C4-2B (cell line): ENCODE data around the gene UVSSA.
"Not testable (repeated sequence)": the region's sequence is repeated elsewhere in the genome, so short reads cannot be mapped to it uniquely, and the experiment has no call there.

ENCODE experiments used
- H3K27ac ChIP-seq: fragments of 450-650 bp; 2 replicates; pipeline ENCODE4 v1.5.1; 2017
- ZFX ChIP-seq: fragments of 450-650 bp; IDR thresholded peaks from 2 replicates; pipeline ENCODE4 v1.6.1; 2017
- TF ChIP-seq, protein P1 (sequence below): fragments of 450-650 bp; conservative IDR thresholded peaks from 2 replicates; pipeline ENCODE4 v1.5.1; 2017; ENCODE audit warnings: mild to moderate bottlenecking

Gene UVSSA

DNA sequence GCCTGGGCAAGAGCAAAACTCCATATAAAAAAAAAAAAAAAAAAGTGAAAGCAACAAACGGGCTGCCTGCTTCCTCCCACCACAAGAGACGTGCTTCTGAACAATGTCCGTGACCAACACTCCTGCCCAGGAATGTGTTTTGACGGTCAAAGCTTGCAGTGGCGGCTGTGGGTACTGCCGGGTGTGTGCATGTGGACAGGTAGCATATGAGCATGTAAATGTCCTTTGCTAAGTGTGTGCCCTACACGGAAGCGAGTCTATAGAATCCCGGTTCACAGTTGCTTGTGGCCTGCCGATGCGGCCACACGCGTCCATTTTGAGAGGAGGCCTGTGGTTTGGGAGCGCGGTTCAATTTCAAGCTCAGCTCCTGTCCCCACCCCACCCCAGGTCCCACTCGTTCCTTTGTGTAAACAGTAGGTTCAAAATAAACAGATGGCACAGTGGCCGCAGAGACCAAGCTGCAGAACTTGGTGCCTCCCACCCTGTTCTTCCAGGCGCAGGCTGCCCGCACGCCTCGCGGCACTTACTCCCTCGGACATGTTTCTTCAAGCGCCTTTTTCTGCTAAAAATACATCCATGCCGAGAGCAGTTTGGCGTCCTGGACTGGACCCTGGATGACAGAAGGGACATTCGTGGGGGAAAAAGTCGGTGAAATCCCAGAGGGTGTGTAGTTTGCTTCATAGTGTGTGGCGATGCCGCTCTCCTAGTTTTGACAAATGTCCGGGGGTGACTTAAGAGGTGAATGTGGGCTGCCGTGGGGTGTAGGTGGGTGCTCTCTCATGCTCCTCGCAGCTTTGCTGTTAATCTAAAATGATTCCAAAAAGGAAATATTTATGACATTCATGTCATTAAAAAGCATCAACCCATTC lies 70.7 kb downstream of the UVSSA start:
- H3K27ac ChIP-seq, result no peak overlapping the region
- TF ChIP-seq, protein P1, sequence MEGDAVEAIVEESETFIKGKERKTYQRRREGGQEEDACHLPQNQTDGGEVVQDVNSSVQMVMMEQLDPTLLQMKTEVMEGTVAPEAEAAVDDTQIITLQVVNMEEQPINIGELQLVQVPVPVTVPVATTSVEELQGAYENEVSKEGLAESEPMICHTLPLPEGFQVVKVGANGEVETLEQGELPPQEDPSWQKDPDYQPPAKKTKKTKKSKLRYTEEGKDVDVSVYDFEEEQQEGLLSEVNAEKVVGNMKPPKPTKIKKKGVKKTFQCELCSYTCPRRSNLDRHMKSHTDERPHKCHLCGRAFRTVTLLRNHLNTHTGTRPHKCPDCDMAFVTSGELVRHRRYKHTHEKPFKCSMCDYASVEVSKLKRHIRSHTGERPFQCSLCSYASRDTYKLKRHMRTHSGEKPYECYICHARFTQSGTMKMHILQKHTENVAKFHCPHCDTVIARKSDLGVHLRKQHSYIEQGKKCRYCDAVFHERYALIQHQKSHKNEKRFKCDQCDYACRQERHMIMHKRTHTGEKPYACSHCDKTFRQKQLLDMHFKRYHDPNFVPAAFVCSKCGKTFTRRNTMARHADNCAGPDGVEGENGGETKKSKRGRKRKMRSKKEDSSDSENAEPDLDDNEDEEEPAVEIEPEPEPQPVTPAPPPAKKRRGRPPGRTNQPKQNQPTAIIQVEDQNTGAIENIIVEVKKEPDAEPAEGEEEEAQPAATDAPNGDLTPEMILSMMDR, result no peak
- TF ChIP-seq ZFX, result no peak

DNA sequence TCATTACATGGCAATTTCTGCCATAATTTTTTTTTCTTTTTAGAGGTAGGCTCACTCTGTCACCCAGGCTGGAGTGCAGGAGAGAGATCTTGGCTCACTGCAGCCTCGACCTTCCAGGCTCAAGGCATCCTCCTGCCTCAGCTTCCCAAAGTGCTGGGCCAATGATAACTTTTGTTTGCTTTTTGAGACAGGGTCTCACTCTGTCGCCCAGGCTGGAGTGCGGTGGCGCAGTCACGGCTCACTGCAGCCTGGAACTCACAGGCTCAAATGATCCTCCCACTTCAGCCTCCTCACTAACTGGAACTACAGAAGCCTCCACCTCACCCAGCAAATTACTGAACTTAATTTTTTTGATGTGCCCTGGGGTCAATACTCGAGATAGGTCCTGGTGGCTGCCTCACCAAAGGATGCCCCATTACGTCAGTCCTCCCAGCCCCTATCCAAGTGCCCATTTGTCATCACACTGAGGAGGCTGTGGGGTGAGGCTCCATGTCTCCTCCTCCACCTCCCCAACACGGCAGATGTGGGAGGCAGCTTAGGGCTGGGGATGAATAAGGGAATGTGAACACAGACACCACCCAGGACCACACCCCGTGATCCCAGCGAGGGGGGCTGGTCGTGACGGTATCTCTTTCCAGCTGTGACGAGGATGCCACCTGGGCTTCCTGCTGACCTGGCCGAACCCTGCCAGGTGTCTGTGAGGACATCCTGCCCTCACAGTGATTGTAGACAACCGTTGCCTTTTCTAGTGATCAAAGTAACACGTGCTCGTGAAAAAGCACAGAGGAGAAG lies 71.7 kb downstream of the UVSSA start:
- TF ChIP-seq, protein P1, result no peak
- TF ChIP-seq ZFX, result no peak
- no peak overlapping the region for H3K27ac ChIP-seq

DNA sequence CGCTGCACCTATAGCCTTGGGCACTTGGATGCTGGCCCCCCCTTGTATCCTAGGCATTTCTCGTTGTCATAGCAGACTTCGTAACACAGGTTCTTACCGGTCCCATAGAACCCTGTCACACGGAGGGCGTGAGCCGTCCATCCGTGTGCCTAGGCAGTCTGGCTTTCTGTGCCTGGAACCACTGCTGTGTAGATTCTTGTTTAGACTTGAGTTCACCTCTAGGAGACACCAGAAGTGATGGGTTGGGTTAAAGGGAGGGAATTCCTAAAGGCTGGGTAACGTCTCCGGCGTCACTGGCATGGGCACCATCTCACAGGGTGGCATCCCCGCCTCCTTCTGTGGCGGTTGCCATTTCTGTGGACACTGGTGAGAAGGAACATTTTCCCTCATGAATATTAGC lies 72.7 kb downstream of the UVSSA start:
- no peak overlapping the region for H3K27ac ChIP-seq
- TF ChIP-seq, protein P1, result no peak
- no peak for TF ChIP-seq ZFX

DNA sequence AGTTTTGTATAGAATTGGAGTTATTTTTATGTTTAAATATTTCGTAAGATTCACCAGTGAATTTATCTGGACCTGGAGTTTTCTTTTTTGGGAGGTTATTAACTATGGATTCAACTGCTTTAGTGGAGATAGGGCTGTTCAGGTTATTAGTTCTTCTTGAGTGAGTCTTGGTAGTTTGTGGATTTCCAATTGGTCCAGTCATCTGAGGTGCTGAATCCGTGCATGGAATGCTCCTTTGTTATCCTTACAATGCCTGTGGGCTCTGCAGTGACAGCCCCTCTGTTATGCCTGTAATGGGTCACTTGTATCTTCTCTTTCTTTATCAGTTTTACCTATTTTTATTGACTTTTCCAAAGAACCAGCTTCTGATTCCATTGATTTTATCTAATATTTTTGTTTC lies 74.6 kb downstream of the UVSSA start:
- no peak overlapping the region for H3K27ac ChIP-seq
- TF ChIP-seq, protein P1, result no peak
- TF ChIP-seq ZFX, result no peak

DNA sequence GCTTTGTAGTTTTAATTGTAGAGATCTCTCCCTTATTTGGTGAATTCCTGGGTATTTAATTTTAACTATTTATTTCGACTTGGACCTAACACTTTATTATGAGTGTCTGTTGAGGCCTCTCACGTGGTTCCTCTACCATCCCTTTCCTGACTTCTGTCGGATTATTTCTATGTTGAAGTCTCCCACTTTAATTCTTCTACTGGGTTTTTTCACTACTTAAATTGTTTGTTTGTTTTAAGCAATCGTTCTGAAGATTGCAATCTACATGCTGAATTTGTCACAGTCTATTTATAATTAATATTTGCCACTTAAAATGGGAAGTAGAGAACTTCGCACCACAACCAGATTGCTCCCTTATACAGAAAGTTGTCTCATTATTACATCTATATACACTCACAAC lies 80.0 kb downstream of the UVSSA start:
- no peak overlapping the region for H3K27ac ChIP-seq
- TF ChIP-seq, protein P1, result no peak
- no peak for TF ChIP-seq ZFX

DNA sequence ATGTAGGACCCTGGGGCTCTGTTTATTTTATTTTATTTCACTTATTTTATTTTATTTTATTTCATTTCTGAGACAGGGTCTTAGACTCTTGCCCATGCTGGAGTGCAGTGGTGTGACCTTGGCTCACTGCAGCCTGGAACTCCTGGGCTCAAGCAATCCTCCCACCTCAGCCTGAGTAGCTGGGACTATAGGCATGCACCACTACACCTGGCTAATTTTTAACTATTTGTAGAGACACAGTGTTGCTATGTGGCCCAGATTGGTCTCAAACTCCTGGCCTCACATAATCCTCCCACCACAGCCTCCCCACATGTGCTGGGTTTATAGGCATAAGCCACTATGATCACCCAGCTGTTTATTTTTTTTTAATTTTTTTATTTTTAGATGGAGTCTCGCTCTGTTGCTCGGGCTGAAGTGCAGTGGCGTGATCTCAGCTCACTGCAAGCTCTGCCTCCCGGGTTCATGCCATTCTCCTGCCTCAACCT lies 96.7 kb downstream of the UVSSA start:
- H3K27ac ChIP-seq, result not testable (repeated sequence)
